HepG2 (cell line): ENCODE results near the gene OLFM2. TPM values are rescaled to one million over a fixed set of nuclear protein-coding genes. Genes with fewer than 3 reads are reported as not detected.

ENCODE experiments used
- HDAC6 ChIP-seq: fragments of 200-600 bp; sonication (generic); IDR thresholded peaks from 2 replicates; pipeline ENCODE4 v1.7.0; 2017; ENCODE audit warnings: mild to moderate bottlenecking, antibody characterized with exemption, low read length, low read depth
- NFYB ChIP-seq: sonication (generic); formaldehyde crosslinking; IDR thresholded peaks from 2 replicates; pipeline ENCODE4 v1.4.0; 2020; ENCODE audit warnings: missing genetic modification reagents
- PAF1 ChIP-seq: IDR thresholded peaks from 2 replicates; pipeline ENCODE4 v1.6.1; 2016; ENCODE audit warnings: missing genetic modification reagents, missing compliant biosample characterization
- PCBP1 ChIP-seq: fragments of 200-400 bp; formaldehyde crosslinking; IDR thresholded peaks from 2 replicates; pipeline ENCODE4 v1.6.1; 2017; ENCODE audit warnings: mild to moderate bottlenecking, low read depth, low read length, borderline replicate concordance
- SALL1 ChIP-seq: sonication (generic); formaldehyde crosslinking; IDR thresholded peaks from 2 replicates; pipeline ENCODE4 v1.8.0; 2022; ENCODE audit warnings: mild to moderate bottlenecking, missing genetic modification reagents
- SPEN ChIP-seq: sonication (generic); formaldehyde crosslinking; IDR thresholded peaks from 2 replicates; pipeline ENCODE4 v1.5.1; 2020; ENCODE audit warnings: low read depth, mild to moderate bottlenecking, missing genetic modification reagents
- polyA plus RNA-seq, 8 experiments: library from polyadenylated mRNA; depleted of rRNA in 3 of 8; stranded (reverse) in 7 of 8; unstranded in 1 of 8; fragments of >200 nt; fragmentation: Illumina TruSeq in 4 of 8; extraction: Trizol in 4 of 8; gene quantifications; 2 replicates each; pipeline versions ENCODE4 v1.2.1 to v1.2.3, GENCODE V29; 2011 to 2016; ENCODE audit warnings: low read depth in 4 of 8, missing spikeins in 1 of 8, mixed read lengths in 1 of 8; ENCODE audit not compliant: insufficient read depth in 1 of 8
- total RNA-seq, 5 experiments: library from RNA; depleted of rRNA; stranded (reverse); fragments of >200 nt; fragmentation: Illumina TruSeq; extraction: Trizol; gene quantifications; 2 replicates each; pipeline ENCODE4 v1.2.3, GENCODE V29; 2016; ENCODE audit warnings: low read depth in 1 of 5
- TF ChIP-seq, protein P1 (sequence below): IDR thresholded peaks from 2 replicates; pipeline ENCODE4 v1.6.1; 2016; ENCODE audit warnings: low read depth, missing genetic modification reagents, missing compliant biosample characterization
- TF ChIP-seq, protein P2 (sequence below), 2 experiments: sonication (generic) in 1 of 2; formaldehyde crosslinking in 1 of 2; IDR thresholded peaks; 2 replicates each; pipeline versions ENCODE4 v1.6.1 to v1.9.0; 2014 to 2022; ENCODE audit warnings: antibody characterized with exemption in 1 of 2, borderline replicate concordance in 1 of 2, inconsistent platforms in 1 of 2, low read depth in 1 of 2, missing genetic modification reagents in 1 of 2
- TF ChIP-seq, protein P3 (sequence below), 2 experiments: IDR thresholded peaks; 2 replicates each; pipeline ENCODE4 v1.6.1; 2011 to 2012; ENCODE audit warnings: low read length in 2 of 2, borderline replicate concordance in 1 of 2, low read depth in 1 of 2, mild to moderate bottlenecking in 1 of 2, moderate library complexity in 1 of 2
- TF ChIP-seq, protein P4 (sequence below): sonication (generic); formaldehyde crosslinking; IDR thresholded peaks from 2 replicates; pipeline ENCODE4 v1.8.1; 2023; ENCODE audit warnings: mild to moderate bottlenecking, missing genetic modification reagents
- TF ChIP-seq, protein P5 (sequence below): IDR thresholded peaks from 2 replicates; pipeline ENCODE4 v1.6.1; 2016; ENCODE audit warnings: low read depth, borderline replicate concordance

OLFM2 gene
- total and polyA plus RNA-seq, 2 of the 13 experiments (the other 11 are each of a cell fraction or from before 2014, with no cell fraction given), result 0.20 to 0.51 TPM

DNA sequence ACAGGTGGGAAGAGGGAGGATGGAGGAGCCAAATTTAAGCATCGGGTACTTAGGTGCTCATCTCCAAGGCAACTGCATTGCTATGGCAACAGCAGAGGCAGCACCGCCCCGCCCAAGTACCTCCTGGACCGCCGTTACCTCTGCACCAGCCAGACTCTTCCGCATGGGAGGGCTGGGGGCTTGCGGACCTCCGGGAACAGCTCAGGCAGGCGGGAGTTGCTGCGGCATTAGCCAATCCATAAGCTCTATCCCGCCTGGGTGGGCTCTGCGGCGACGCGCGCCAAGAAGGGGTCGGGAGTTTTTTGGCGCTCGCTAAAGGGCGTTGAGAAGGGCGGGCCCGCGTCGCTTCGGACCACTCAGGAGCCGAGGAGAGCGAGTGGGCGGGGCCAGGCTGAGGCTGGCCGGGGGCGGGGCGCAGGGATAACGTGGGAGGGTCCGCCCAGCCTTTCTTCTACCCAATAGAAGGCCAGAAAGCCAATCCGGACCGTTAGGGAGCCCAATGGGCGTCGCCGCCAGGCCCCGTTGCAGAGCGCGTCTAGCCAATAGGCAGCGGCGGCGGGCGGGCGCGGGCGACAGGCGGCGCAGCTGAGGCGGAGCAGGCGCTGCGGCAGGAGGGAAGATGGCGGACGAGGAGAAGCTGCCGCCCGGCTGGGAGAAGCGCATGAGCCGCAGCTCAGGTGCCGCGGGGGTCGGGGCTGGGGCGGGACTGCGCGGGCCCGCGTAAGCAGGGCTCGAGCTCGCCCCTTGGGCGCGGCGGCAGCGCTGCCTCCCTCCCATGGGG, 101.4 kb downstream of the OLFM2 start, which contains the start of gene PIN1 (continued):
- TF ChIP-seq, protein P1, sequence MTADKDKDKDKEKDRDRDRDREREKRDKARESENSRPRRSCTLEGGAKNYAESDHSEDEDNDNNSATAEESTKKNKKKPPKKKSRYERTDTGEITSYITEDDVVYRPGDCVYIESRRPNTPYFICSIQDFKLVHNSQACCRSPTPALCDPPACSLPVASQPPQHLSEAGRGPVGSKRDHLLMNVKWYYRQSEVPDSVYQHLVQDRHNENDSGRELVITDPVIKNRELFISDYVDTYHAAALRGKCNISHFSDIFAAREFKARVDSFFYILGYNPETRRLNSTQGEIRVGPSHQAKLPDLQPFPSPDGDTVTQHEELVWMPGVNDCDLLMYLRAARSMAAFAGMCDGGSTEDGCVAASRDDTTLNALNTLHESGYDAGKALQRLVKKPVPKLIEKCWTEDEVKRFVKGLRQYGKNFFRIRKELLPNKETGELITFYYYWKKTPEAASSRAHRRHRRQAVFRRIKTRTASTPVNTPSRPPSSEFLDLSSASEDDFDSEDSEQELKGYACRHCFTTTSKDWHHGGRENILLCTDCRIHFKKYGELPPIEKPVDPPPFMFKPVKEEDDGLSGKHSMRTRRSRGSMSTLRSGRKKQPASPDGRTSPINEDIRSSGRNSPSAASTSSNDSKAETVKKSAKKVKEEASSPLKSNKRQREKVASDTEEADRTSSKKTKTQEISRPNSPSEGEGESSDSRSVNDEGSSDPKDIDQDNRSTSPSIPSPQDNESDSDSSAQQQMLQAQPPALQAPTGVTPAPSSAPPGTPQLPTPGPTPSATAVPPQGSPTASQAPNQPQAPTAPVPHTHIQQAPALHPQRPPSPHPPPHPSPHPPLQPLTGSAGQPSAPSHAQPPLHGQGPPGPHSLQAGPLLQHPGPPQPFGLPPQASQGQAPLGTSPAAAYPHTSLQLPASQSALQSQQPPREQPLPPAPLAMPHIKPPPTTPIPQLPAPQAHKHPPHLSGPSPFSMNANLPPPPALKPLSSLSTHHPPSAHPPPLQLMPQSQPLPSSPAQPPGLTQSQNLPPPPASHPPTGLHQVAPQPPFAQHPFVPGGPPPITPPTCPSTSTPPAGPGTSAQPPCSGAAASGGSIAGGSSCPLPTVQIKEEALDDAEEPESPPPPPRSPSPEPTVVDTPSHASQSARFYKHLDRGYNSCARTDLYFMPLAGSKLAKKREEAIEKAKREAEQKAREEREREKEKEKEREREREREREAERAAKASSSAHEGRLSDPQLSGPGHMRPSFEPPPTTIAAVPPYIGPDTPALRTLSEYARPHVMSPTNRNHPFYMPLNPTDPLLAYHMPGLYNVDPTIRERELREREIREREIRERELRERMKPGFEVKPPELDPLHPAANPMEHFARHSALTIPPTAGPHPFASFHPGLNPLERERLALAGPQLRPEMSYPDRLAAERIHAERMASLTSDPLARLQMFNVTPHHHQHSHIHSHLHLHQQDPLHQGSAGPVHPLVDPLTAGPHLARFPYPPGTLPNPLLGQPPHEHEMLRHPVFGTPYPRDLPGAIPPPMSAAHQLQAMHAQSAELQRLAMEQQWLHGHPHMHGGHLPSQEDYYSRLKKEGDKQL, result no peak
- TF ChIP-seq SPEN (CRISPR knock-in tag) (no peak; the same call in 1 of the 2 replicates), NFYB (peak; percentile 96), PAF1 (CRISPR knock-in tag) (no peak), HDAC6 (no peak), SALL1 (no peak; the same call in 1 of the 2 replicates), PCBP1 (no peak)
- TF ChIP-seq, protein P2, sequence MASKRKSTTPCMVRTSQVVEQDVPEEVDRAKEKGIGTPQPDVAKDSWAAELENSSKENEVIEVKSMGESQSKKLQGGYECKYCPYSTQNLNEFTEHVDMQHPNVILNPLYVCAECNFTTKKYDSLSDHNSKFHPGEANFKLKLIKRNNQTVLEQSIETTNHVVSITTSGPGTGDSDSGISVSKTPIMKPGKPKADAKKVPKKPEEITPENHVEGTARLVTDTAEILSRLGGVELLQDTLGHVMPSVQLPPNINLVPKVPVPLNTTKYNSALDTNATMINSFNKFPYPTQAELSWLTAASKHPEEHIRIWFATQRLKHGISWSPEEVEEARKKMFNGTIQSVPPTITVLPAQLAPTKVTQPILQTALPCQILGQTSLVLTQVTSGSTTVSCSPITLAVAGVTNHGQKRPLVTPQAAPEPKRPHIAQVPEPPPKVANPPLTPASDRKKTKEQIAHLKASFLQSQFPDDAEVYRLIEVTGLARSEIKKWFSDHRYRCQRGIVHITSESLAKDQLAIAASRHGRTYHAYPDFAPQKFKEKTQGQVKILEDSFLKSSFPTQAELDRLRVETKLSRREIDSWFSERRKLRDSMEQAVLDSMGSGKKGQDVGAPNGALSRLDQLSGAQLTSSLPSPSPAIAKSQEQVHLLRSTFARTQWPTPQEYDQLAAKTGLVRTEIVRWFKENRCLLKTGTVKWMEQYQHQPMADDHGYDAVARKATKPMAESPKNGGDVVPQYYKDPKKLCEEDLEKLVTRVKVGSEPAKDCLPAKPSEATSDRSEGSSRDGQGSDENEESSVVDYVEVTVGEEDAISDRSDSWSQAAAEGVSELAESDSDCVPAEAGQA (IDR thresholded peaks at IDR 0.05; ENCODE audit: low read depth), result no peak
- TF ChIP-seq, protein P2 (CRISPR knock-in tag; IDR thresholded peaks at IDR 0.05; ENCODE audit: borderline replicate concordance), result no peak
- TF ChIP-seq, protein P3, sequence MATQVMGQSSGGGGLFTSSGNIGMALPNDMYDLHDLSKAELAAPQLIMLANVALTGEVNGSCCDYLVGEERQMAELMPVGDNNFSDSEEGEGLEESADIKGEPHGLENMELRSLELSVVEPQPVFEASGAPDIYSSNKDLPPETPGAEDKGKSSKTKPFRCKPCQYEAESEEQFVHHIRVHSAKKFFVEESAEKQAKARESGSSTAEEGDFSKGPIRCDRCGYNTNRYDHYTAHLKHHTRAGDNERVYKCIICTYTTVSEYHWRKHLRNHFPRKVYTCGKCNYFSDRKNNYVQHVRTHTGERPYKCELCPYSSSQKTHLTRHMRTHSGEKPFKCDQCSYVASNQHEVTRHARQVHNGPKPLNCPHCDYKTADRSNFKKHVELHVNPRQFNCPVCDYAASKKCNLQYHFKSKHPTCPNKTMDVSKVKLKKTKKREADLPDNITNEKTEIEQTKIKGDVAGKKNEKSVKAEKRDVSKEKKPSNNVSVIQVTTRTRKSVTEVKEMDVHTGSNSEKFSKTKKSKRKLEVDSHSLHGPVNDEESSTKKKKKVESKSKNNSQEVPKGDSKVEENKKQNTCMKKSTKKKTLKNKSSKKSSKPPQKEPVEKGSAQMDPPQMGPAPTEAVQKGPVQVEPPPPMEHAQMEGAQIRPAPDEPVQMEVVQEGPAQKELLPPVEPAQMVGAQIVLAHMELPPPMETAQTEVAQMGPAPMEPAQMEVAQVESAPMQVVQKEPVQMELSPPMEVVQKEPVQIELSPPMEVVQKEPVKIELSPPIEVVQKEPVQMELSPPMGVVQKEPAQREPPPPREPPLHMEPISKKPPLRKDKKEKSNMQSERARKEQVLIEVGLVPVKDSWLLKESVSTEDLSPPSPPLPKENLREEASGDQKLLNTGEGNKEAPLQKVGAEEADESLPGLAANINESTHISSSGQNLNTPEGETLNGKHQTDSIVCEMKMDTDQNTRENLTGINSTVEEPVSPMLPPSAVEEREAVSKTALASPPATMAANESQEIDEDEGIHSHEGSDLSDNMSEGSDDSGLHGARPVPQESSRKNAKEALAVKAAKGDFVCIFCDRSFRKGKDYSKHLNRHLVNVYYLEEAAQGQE (IDR thresholded peaks at IDR 0.05; ENCODE audit: borderline replicate concordance in 1 of 2, low read depth in 1 of 2, low read length in 2 of 2), result no peak
- TF ChIP-seq, protein P4, sequence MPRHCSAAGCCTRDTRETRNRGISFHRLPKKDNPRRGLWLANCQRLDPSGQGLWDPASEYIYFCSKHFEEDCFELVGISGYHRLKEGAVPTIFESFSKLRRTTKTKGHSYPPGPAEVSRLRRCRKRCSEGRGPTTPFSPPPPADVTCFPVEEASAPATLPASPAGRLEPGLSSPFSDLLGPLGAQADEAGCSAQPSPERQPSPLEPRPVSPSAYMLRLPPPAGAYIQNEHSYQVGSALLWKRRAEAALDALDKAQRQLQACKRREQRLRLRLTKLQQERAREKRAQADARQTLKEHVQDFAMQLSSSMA, result no peak
- TF ChIP-seq, protein P5, sequence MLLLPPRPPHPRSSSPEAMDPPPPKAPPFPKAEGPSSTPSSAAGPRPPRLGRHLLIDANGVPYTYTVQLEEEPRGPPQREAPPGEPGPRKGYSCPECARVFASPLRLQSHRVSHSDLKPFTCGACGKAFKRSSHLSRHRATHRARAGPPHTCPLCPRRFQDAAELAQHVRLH (CRISPR knock-in tag), result no peak
